ENCODE results near the gene CNTF. TPM values are rescaled to one million over a fixed set of nuclear protein-coding genes. Genes with fewer than 3 reads are reported as not detected.
A peak's percentile ranks its signal among the peaks of the same experiment; 100 is the strongest.

CNTF gene
- total RNA-seq, 1 donor from 2014 or later, result 0.50 TPM

DNA sequence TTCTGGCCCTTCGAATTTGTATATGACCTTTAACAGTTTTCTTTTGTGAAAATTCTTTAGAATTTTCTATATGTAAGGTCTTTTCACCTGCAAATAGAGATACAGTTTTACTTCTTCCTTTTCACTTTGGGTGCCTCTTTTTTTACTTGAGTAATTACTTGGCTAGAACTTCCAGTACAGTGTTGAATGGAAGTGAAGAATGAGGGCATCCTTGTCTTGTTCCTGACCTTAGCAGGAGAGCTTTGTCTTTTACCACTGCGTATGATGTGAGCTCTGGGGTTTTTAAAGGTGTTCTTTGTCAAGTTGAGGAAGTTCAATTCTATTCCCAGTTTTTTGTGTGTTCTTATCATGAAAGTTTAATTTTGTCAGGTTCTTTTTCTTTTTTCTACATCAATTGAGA lies 22.0 kb upstream of the CNTF start:
- no peak for DNase-seq (ENCODE audit: low spot score)
- ATAC-seq, result no peak

DNA sequence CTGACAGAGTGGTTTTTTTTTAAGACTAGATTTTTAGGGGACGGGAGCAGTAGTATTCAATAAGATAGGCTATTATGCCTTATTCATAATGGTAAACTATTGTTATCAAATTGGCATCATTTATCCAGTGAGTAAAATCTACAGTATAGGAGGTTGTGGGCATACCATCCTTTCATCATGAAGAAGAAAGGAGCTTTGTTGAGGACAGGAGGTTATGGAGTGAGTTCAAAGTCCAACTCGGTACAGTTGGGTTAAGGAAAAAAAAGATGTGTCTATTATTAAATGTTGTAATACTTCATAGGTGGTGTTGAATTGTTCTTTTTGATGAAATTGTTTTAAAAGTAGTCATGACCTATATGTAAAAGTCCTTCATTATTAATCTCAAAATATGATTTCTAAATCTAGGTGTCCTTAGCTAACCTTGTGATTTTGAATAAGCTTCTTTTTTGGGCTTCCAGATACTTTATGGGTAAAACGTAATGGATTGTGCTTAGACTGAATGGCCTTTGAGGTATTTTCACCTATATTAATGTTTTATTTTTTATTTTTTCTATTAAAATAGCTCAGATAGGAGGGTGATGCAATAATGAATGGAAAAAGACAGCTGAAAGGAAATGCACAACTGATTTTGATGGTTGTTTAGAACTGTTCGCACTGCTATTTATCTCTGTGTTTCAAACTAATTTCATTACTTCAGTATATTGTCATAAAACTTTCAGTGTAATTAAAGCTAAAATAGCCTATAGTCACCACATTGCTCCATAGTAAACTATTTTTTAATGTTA lies 15.3 kb upstream of the CNTF start:
- ATAC-seq, result no peak
- no peak for DNase-seq (ENCODE audit: low spot score)

DNA sequence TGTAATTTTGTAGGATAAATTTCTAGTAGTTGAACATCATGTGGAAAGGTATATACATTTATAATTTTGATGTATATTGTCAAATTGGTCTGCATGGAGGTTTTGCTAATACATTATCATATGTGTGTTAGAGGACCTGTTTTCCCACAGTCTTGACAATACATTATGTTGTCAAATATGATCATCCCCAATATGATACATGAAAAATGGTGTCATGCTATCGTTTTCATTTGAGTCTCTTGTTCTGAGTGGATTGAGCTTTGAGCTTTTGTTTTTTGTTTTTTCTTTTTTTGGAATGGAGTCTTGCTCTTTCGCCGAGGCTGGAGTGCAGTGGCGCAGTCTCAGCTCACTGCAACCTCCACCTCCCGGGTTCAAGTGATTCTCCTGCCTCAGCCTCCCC lies 14.1 kb upstream of the CNTF start:
- DNase-seq (ENCODE audit: low spot score) (no peak), ATAC-seq (no peak)

DNA sequence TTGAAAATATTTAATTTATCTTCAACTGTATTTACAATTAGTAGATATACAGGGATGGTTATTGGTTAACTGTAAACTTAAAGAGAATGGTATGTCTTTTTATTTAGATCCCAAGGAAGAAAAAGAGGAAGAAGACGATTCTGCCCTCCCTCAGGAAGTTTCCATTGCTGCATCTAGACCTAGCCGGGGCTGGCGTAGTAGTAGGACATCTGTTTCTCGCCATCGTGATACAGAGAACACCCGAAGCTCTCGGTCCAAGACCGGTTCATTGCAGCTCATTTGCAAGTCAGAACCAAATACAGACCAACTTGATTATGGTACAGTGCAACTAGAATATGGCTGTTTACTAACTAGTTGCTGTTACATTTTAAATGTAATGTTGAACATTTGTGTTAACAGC lies 12.7 kb upstream of the CNTF start:
- no peak for ATAC-seq
- no peak for DNase-seq (ENCODE audit: low spot score)

DNA sequence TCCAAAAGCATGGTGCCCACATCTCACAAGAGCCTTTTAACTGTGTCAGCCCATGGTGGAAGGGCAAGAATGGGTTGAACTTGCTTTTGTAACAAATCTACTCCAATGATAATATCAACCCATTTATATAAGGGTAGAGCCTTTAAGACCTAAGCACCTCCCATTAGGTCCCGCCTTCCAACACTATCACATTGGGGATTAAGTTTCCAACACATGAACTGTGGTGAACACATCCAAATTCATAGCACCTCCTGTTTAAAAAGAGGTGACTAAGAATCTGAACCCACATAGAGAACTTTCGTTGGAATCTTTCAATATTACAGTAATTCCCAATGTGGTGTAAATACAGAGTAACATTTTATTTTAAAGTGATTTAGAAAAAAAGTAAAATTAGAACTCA lies 9.2 kb upstream of the CNTF start:
- ATAC-seq (no peak), DNase-seq (ENCODE audit: low spot score) (no peak)

DNA sequence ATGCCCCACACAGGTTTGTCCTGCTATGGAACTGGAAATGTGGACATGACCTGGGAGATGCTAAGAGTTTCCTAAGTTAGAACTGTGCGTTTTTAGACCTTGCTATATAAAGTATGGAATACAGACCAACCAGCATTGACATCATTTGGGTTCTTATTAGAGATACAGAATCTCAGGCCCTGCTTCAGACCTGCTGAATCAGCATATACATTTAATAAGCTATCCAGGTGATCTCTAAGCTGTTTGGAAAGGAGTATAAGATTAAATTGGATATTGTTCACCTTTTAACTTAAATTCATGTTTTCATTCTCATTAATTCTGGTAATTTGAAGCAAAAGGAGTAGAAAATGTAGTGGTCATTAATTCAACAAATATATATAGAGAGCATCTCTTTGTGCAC lies 6.9 kb upstream of the CNTF start:
- ATAC-seq (no peak), DNase-seq (ENCODE audit: low spot score) (no peak)

DNA sequence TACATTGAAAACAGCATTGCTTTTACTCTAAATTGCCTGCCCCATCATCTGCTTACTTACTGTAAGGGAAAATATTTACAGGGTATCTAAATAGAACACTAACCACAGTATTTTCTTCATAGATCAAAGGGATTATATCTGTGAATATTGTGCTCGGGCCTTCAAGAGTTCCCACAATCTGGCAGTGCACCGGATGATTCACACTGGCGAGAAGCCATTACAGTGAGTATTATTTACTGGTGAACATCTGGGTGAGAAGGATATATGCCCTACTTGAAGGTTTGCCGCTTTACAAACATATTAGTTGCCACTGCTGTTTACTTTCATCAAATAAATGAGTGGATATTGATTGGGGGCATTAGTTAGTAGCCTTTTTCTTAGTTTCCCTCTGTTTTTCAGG lies 5.9 kb upstream of the CNTF start:
- no peak for ATAC-seq
- no peak for DNase-seq (ENCODE audit: low spot score)

DNA sequence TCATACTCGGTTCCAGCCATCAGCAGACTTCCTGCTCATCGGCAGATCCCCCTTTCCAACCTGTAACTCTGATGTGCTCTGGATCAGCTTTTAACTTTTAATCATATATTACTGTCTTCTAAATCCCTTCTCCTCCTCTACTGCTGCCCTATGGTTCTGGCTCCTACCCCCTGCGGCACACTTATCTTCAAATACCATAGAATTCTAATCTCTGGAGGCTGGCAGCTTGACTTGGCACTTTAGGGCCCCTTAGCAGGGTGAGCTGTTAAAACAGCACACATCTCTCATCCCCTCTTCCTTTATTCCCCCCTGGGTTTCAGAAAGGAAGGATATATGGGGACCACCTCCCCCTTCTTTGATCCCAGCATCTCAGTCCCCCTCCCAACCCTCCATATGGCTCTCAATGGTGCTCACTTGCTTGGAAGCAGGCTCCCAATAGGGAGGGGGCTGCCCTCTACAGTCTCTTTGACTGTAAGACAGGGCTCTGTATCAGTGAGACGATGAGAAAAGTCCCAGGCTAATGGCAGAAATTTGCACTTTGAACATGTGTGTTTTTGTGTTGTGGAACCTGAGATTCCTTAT lies 4.4 kb upstream of the CNTF start:
- peak; percentile 81 for ATAC-seq

DNA sequence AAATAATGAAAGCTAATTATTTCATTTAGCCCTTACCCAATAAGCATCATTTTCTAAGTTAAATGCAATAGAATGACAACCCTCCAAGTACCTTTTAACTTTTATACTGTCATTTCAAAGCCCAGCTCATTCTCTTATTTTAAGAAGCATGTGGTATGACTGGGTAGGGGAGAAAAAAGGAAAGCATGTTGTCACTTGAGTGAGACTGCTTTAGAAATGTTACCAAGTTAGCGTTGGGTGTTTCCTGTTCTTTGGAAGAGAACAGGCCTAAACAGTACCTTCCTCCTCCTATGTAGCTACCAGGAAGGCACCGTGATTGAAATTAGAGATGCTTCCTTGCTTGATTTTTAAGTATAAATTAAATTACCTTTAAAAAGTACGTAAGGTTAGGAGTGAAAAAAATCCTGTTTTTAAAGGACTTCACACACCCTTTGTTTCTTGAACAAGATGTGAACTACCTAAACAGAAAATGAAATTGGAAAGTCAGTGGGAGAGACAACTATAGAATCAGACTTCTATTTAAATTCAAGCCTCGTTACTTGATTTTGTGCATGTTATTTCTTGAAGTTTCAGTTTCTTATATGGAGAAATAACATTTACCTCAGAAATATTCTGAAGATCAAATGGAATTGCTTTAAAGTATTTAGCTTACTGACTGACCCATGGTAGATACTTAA lies 741 bp upstream of the CNTF start:
- no peak for ATAC-seq
- no peak for DNase-seq (ENCODE audit: low spot score)

More for the DNA sequence above, 4.4 kb upstream of the CNTF start:
- DNase-seq (ENCODE audit: low spot score), result no peak

DNA sequence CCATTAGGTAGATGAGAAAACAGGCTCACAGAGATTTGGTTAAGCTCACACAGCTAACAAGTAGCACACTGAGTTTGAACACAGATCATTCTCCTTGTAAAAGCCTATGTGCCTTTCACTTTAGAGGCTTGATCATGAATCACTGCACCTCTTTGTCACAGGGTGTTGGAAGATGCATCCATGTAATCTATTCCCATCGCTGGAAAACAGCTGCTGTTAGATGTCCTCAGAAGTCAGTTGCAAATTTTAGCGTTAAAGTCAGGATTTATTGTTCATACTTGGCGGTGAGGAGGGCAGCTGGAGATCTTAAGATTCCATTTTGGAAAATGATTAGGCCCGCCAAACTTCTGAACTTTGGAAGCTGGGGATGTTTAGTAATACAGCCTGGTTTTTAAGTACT lies 2.6 kb downstream of the CNTF start:
- ATAC-seq (no peak), DNase-seq (ENCODE audit: low spot score) (no peak)

DNA sequence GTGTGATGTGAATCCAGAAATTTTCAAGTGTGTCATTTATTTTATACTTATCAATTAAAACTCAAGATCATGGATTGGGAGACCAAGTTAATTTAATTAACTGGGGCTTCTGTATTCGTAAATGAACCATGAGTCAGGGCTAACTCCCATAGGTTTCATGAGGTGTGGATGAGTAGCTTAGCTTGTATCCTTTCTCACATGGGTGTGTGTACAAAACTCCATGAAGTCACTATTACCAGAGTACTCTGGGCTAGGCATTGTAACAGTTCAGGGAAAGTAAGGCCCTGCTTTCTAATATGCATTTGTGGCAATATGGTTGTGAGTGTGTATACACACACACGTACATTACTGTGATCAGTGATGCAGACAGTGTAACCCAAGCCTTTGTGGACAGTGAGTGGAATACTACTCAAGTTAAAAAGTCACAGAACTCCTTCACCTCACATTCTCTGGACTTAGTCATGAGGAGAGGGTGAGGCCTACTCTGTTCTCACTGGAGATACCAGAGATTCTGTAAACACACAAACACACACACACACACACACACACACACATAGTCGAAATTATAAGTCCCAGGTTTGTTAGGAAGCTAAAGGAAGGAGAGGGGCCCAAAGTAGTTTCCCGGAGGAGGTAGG lies 3.5 kb downstream of the CNTF start:
- DNase-seq (ENCODE audit: low spot score) (no peak), ATAC-seq (no peak)

DNA sequence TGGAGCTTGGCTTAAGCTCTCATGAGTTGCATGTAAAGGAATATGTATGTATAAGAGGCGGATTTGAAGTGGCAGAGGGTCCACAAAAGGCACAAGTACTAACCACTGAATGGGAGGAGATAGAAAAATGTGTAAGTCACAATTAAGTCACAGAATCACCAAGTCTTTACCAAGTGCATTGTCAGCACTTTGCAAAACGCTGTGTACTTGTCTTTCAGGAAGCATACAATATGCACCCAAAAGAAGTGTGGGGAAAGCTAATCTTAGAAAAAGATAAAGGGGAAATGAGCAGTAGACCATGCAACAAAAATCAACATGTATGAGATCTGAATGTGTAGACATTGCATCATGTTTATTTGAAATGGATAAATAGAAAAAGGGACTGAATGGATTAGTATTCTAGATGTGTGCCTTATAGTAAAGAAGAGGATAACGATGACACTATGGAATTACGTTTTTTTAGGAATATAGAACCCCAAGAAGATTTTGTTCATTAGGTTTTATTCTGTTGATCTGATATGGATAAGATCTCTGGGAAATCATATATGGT lies 4.5 kb downstream of the CNTF start:
- DNase-seq (ENCODE audit: low spot score) (no peak), ATAC-seq (no peak)

DNA sequence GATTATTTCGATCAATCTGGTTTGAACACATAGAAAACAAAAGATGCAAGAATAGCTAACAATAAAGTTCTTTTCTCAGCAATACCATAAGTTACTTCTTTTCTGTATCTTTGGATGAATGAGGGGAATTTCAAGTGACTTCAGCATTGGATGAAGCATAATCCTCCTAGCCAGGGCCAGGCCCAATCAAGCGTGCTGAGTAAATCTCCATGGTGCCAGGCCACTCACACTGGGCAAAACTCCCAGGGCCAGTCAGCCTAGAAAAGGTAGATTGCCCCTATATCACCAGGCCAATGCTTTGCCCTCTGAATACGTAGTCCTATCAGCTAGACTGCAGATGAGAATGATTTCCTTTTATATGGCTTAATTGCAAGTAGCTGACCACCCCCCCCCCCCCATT lies 6.0 kb downstream of the CNTF start:
- ATAC-seq, result no peak

DNA sequence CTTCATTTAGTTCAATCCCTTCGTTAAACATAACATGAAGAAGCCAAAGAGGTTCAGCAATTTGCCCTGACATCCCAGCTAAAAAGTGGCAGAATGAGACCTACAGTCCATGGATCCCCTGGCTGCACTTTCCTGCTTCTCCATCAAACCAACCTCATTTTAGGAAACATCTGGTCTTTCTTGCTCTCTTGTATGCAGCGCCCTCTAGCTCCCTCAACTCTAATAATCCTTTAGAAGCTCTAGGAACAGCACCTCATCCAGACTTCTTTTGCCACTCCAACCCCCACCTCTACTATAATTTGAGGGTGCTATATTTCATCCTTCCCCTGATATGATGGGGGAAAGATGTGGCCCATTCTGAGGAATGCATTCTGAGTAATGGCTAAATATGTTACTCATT lies 7.4 kb downstream of the CNTF start:
- ATAC-seq, result peak; percentile 86
- DNase-seq (ENCODE audit: low spot score), result no peak

More for the DNA sequence above, 6.0 kb downstream of the CNTF start:
- DNase-seq (ENCODE audit: low spot score), result no peak

DNA sequence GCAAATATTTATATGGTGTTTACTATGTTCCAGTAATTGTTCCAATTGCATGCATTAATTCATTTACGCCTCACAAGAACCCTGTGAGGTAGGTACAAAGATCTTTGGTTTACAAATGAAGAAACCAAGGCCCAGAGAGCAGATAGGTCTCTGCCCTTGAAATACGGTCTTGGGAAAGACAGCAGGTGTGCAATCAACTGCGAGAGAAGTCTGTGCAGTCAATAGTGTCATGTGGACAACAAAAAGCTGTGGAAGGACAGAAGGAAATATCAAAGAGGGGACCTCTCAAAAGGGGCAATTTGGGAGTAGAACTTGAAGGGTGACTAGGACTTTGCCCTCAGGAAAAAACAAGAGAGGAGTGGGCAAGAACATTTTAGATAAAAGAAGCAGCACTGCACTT lies 8.9 kb downstream of the CNTF start:
- ATAC-seq (no peak), DNase-seq (ENCODE audit: low spot score) (no peak)

DNA sequence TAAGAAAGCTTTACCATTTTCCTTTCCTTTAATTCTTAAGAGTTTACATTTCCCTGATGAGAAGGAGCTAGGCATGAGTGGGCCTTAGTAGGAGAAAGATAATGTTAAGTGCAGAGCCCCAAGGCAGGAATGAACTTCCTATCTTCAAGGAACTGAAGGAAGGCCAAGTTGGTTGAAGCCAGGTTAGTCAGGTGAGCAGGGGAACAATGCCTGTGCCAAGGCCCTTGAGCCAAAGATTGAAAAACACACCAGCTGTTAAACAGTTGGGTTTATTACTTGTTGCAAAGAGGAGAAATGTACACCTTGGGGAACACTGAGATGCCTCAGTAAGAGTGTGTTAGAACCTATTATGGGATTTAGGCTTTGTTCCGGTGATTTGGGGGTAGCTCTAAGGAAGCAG lies 10.0 kb downstream of the CNTF start:
- DNase-seq (ENCODE audit: low spot score), result no peak
- no peak for ATAC-seq

DNA sequence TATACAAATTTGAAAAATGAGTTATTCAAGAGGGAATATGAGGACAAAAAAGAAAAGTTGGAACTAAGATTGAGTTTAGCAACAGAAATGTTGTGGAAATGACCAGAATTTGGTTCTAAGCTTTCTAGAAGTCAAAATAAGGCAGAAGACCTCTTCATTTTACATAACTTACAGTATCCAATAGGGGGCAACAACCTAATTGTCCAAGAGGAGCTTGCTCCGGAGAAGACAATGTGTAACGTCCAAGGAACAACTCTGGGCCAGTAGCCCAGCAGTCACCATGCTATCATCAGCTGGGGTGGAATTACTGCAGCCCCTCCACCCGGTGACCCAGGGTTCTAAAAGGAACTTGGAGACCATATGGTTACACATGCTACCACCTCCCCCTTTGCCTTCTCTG lies 14.1 kb downstream of the CNTF start:
- ATAC-seq, result no peak
- DNase-seq (ENCODE audit: low spot score), result no peak

DNA sequence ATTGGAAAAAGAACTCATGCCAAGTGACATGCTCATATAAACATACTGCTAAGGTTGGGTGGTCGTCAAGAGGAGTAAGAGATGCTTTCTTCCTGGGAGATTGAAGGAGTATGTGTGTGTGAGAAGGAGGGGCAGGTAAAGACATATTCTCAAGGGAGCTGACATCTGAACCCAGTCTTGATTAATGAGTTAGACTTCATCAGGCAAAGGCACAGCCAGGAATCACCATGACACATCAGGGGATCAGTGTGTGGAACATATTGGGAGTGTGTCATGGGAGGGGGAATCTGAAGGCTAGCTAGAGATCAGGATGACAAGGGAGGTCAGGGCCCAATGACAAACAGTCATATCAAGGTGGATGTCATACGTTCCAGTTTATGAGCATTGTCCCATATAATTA lies 14.9 kb downstream of the CNTF start:
- ATAC-seq (no peak), DNase-seq (ENCODE audit: low spot score) (no peak)

DNA sequence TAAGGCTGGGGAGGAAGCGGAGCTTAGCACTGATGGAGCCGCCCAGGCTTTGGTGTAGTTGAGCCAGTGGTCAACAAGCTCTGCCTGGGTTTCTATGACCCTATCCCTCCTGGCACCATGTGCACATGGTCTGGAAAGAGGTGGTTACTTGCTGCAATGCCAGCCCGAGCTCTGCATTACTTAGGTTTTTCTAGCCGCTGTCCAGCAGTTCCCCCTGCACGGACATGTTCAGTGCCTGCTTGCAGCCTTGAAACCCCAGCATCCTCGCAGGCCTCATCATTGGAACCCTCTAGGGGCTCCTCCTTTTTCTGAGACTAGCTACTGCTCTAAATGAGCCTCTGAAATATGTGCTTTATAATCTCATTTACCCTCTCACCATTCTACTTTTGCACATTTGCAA lies 16.6 kb downstream of the CNTF start:
- ATAC-seq (no peak), DNase-seq (ENCODE audit: low spot score) (no peak)

DNA sequence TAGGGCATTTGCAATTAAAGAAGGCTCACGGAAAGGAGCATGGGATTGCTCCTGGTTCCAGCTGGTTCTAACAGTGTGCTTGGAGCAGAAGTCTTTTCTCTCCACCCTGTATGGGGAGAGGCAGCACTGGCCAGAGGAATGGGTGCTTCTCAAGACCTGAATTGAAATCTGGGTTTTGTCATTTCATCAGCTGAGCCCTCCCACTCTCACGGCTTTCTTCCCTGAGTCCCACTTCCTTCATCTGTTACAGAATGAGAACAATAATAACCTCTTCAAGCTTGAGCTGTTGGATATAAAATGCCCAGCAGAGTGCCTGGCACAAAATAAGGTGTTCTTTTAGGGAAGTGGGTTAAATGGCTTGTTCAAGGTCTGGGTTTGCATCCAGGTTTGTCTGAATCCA lies 17.2 kb downstream of the CNTF start:
- no peak for DNase-seq (ENCODE audit: low spot score)
- no peak for ATAC-seq

DNA sequence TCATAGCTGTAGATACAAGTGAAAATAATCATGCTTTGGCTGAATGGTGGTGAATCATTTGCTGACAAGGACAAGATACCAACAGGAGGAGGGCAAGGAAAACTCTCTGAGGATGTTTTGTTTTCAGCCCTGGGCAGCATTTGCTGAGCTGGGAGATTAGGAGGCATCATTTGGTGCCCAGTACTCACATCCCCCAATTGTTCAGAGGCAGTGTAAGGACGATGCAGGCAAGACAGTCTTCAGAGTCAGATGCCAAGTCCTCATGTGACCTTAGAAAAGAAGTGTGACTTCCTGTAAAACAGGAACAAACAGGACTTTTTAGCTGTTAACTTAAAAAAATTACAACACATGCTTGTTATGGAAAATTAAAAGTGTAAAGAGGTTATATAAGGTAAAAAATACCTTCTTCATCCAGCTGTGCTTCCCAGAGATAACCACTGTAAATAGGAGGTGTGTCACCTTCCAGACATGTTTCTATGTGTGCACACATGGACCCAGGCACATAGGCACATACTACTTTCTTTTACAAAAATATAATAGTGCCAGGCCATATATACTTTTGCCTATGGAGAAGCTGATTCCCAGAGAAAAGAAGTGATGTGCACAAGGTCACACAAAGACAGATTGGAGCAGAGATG lies 18.0 kb downstream of the CNTF start:
- no peak for DNase-seq (ENCODE audit: low spot score)
- peak; percentile 37 for ATAC-seq
